ENCODE measurements around the gene DNAJA3. TPM values are rescaled to one million over a fixed set of nuclear protein-coding genes. Genes with fewer than 3 reads are reported as not detected.

Gene DNAJA3
- total and polyA plus RNA-seq, 2 of the 4 experiments (the other 2 are of a cell fraction), result 38.0 to 40.2 TPM

DNA sequence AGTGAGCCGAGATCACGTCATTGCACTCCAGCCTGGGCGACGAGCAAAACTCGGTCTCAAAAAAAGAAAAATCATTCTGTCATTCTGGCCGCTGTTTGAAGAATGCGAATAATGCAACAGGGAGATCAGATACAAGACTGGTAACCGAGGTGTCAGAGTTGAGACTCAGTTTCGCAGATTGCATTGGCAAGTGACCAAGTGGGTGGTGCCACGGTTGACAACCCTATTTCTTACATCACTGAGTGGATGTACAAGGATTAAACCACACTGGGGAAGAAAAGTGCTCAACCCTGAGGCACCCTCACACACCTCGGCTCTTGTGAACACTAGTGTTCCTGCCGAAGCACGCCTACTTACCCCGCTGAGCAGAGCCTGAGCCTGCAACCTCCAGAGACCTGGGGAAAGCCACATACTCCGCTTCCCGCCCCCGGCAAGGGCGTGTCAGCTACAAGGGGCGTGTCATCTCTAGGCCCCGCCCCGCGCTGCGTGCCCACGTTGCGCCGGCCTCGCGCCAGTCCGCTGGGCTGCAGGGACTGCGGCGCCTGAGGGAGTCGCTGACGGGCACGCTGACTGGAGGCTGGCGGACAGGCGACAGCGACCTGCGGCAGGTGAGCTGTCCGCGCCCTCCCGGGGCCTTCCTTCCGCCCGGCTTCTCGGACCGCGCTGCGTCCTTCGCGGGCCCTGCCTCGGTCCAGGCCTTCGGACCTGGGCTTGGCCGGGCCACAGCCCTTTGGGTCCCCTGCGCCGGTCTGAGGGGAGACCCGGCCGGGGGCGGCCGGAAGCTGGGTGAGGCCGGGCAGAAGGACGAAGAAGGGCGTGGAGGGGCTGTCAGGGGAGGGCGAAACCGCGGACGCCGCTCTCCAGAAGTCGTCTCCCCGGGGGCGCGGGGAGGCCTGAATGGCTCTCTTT, 50.5 kb downstream of the DNAJA3 start, which contains the start of gene HMOX2:
HMOX2 (plus strand) TSS at position 519 of the 909 bp plus-strand sequence. CDS start 29,127 bp downstream, outside the sequence.
- WGBS, 2 experiments (ENCODE audit: extremely low coverage in 2 of 2, insufficient read length in 1 of 2), result 31% methylated on average over 20 of the region's 70 CpGs; no CpG with 5 or more reads in 1 of the 2 experiments
- TF ChIP-seq MAZ (IDR thresholded peaks at IDR 0.05; ENCODE audit: borderline replicate concordance, low read depth, low read length) (no peak), RFX5 (IDR thresholded peaks at IDR 0.05; ENCODE audit: low read depth, low read length) (no peak), CEBPB (IDR thresholded peaks at IDR 0.05; ENCODE audit: low read depth, low read length) (no peak), POLR2A (IDR thresholded peaks at IDR 0.05; ENCODE audit: low read depth, low read length) (peak; percentile 59; the same call in 1 of the 2 replicates), FOS (IDR thresholded peaks at IDR 0.05; ENCODE audit: low read depth, low read length) (no peak), RCOR1 (IDR thresholded peaks at IDR 0.05; ENCODE audit: insufficient replicate concordance, low read length) (no peak), CHD1 (IDR thresholded peaks at IDR 0.05; ENCODE audit: low read depth, low read length) (no peak), MAFK (IDR thresholded peaks at IDR 0.05; ENCODE audit: low read depth, low read length) (no peak), SMC3 (IDR thresholded peaks at IDR 0.05; ENCODE audit: low read depth, low read length) (0 out of 2 replicates have a peak, but pooled peaks have one; percentile 1), BHLHE40 (IDR thresholded peaks at IDR 0.05; ENCODE audit: low read depth, low read length) (peak; percentile 36; the same call in 1 of the 2 replicates), MXI1 (IDR thresholded peaks at IDR 0.05; ENCODE audit: borderline replicate concordance, low read depth, low read length) (peak; percentile 96), RAD21 (IDR thresholded peaks at IDR 0.05; ENCODE audit: low read length) (no peak), NFE2L2 (IDR thresholded peaks at IDR 0.05; ENCODE audit: low read depth, low read length) (no peak)
- TF ChIP-seq, protein P1, sequence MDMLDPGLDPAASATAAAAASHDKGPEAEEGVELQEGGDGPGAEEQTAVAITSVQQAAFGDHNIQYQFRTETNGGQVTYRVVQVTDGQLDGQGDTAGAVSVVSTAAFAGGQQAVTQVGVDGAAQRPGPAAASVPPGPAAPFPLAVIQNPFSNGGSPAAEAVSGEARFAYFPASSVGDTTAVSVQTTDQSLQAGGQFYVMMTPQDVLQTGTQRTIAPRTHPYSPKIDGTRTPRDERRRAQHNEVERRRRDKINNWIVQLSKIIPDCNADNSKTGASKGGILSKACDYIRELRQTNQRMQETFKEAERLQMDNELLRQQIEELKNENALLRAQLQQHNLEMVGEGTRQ (IDR thresholded peaks at IDR 0.05; ENCODE audit: low read depth, low read length), result peak; percentile 62; the same call in 1 of the 2 replicates
- TF ChIP-seq, protein P2, sequence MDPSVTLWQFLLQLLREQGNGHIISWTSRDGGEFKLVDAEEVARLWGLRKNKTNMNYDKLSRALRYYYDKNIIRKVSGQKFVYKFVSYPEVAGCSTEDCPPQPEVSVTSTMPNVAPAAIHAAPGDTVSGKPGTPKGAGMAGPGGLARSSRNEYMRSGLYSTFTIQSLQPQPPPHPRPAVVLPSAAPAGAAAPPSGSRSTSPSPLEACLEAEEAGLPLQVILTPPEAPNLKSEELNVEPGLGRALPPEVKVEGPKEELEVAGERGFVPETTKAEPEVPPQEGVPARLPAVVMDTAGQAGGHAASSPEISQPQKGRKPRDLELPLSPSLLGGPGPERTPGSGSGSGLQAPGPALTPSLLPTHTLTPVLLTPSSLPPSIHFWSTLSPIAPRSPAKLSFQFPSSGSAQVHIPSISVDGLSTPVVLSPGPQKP (IDR thresholded peaks at IDR 0.05; ENCODE audit: borderline replicate concordance, low read depth, low read length), result no peak

More for the DNA sequence above, 50.5 kb downstream of the DNAJA3 start, which contains the start of gene HMOX2:
- Histone ChIP-seq H3K18ac (ENCODE audit: low read depth, low read length) (no peak within 1 kb of the TSS), H2AK9ac (replicated peaks; ENCODE audit: low read depth, low read length, poor library complexity) (peak within 1 kb of the TSS; percentile 94), H3K27ac (ENCODE audit: insufficient read depth, low read length) (peak within 1 kb of the TSS; percentile 53), H3K9ac (ENCODE audit: low read depth, low read length) (peak within 1 kb of the TSS; percentile 60), H2AK5ac (ENCODE audit: low read depth, low read length) (peak within 1 kb of the TSS; percentile 51), H2BK20ac (ENCODE audit: low read depth, low read length) (no peak within 1 kb of the TSS), H3K4me3 (ENCODE audit: insufficient read depth, low read depth, low read length) (peak within 1 kb of the TSS; percentile 86), H4K91ac (ENCODE audit: insufficient read depth, low read depth, low read length) (peak within 1 kb of the TSS; percentile 9; the same call in 1 of the 2 replicates), H3K4me1 (ENCODE audit: control insufficient read depth, insufficient read depth, low read length) (peaks cover 2% of the 10 kb centered on the region; the same call in 1 of the 2 replicates), H3K9me3 (ENCODE audit: control insufficient read depth, insufficient read depth, low read length) (no peaks in the 10 kb centered on the region), H3K79me1 (ENCODE audit: low read depth in 1 of 2, low read length in 2 of 2) (peaks cover 16 to 60% of the 10 kb centered on the region in 2 experiments), H3K4ac (ENCODE audit: low read depth, low read length) (peak within 1 kb of the TSS; percentile 46), H3K4me2 (ENCODE audit: low read depth, low read length) (peak within 1 kb of the TSS; percentile 94), H2BK5ac (ENCODE audit: low read depth, low read length, poor library complexity, severe bottlenecking) (peak within 1 kb of the TSS; percentile 51), H4K5ac (ENCODE audit: low read depth, low read length) (no peak within 1 kb of the TSS), H4K20me1 (ENCODE audit: insufficient read depth, low read length) (no peaks in the 10 kb centered on the region), H2BK120ac (ENCODE audit: low read depth, low read length) (peak within 1 kb of the TSS; percentile 7; the same call in 1 of the 2 replicates), H3K14ac (replicated peaks; ENCODE audit: low read depth, low read length) (peak within 1 kb of the TSS; percentile 39), H3K23ac (ENCODE audit: low read depth, low read length) (peak within 1 kb of the TSS; percentile 95), H2AFZ (replicated peaks; ENCODE audit: low read length, poor library complexity) (peak within 1 kb of the TSS; percentile 95), H3K27me3 (ENCODE audit: control insufficient read depth, insufficient read depth, low read length) (no peaks in the 10 kb centered on the region), H3K9me1 (ENCODE audit: insufficient read depth, low read length) (peaks cover 3% of the 10 kb centered on the region; the same call in 1 of the 2 replicates), H3K56ac (ENCODE audit: extremely low read depth, insufficient read depth, low read length) (peak within 1 kb of the TSS; percentile 32; the same call in 1 of the 2 replicates), H4K8ac (ENCODE audit: low read depth in 2 of 2, low read length in 2 of 2) (peak within 1 kb of the TSS in 1 of 2 experiments; percentile 87; a peak in 3 of 4 replicates), H3K36me3 (ENCODE audit: control insufficient read depth, insufficient read depth, low read length) (no peaks in the 10 kb centered on the region), H2BK15ac (ENCODE audit: low read depth, low read length) (peak within 1 kb of the TSS; percentile 40; the same call in 1 of the 3 replicates)
- dilution Hi-C loops (cut with HindIII; ENCODE audit: low sequenced_read_pairs, unreplicated experiment) (no loop called here), in situ Hi-C loops (cut with MboI; ENCODE audit: low sequenced_read_pairs) (no loop called here), intact Hi-C loops (cut with micrococcal nuclease) (no loop called here)
- BruUV-seq (replicated peaks), result no TSS peak
- DNase-seq (peak; percentile 86), ATAC-seq (ENCODE audit: low read depth) (peak; percentile 94)
- ChIA-PET POLR2A (ENCODE audit: unreplicated experiment) (no interaction called here), CTCF (interaction anchor here (0.6 to 1.0 kb wide), 4 partner anchors 13 to 23 kb away, joined by 3 to 4 read pairs (median 4); no protein-coding TSS in a partner anchor)
